HG02588 (cell line): Measurements from ENCODE around the gene ZNF708.
A peak's percentile ranks its signal among the peaks of the same experiment; 100 is the strongest.
"Not testable (repeated sequence)": the region's sequence is repeated elsewhere in the genome, so short reads cannot be mapped to it uniquely, and the experiment has no call there.

ENCODE experiments used
- ATAC-seq: cut with Tn5 transposase; IDR thresholded peaks from one replicate; pipeline ENCODE4 v1.9.1; 2021; ENCODE audit warnings: mild to moderate bottlenecking, moderate library complexity; ENCODE audit not compliant: unreplicated experiment

ZNF708 gene

GRCh38 chr19:21328885-21329605 is at the start of gene ZNF708:
TSS of gene ZNF708 (minus strand) at chr19:21329410. CDS start at chr19:21329212, 198 bp downstream.
- ATAC-seq, result peak; percentile 99

- no peak for ATAC-seq
These were observed 33.1 kb upstream of the ZNF708 start for GRCh38 chr19:21362291-21362690.

GRCh38 chr19:21358768-21359451 is 29.7 kb upstream of the ZNF708 start, which contains the start of gene ZNF738:
TSS of gene ZNF738 (plus strand) at chr19:21359000. CDS start at chr19:21359141, 141 bp downstream.
- ATAC-seq, result peak; percentile 96

GRCh38 chr19:21352830-21353229 is 23.6 kb upstream of the ZNF708 start:
- ATAC-seq, result no peak

- not testable (repeated sequence) for ATAC-seq
These were observed 15.6 kb upstream of the ZNF708 start for GRCh38 chr19:21344841-21345240.

GRCh38 chr19:21335721-21336120 is 6.5 kb upstream of the ZNF708 start:
- no peak for ATAC-seq

- ATAC-seq, result no peak
These were observed 804 bp downstream of the ZNF708 start for GRCh38 chr19:21328406-21328805.

GRCh38 chr19:21326169-21326568 is 3.0 kb downstream of the ZNF708 start:
- ATAC-seq, result no peak

- ATAC-seq, result no peak
These were observed 6.2 kb downstream of the ZNF708 start for GRCh38 chr19:21323000-21323399.

GRCh38 chr19:21322528-21322927 is 6.7 kb downstream of the ZNF708 start:
- no peak for ATAC-seq

- no peak for ATAC-seq
These were observed 7.2 kb downstream of the ZNF708 start for GRCh38 chr19:21321996-21322395.

- ATAC-seq, result no peak
These were observed 8.1 kb downstream of the ZNF708 start for GRCh38 chr19:21321134-21321533.

- no peak for ATAC-seq
These were observed 11.4 kb downstream of the ZNF708 start for GRCh38 chr19:21317821-21318220.

- ATAC-seq, result no peak
These were observed 14.5 kb downstream of the ZNF708 start for GRCh38 chr19:21314676-21315075.

- not testable (repeated sequence) for ATAC-seq
These were observed 16.4 kb downstream of the ZNF708 start for GRCh38 chr19:21312807-21313206.

- no peak for ATAC-seq
These were observed 20.4 kb downstream of the ZNF708 start for GRCh38 chr19:21308773-21309172.

- not testable (repeated sequence) for ATAC-seq
These were observed 22.2 kb downstream of the ZNF708 start for GRCh38 chr19:21306881-21307479.

- ATAC-seq, result not testable (repeated sequence)
These were observed 35.4 kb downstream of the ZNF708 start for GRCh38 chr19:21293768-21294167.

GRCh38 chr19:21269813-21270212 is 59.4 kb downstream of the ZNF708 start:
- ATAC-seq, result no peak

- no peak for ATAC-seq
These were observed 64.3 kb downstream of the ZNF708 start for GRCh38 chr19:21264891-21265290.

- ATAC-seq, result no peak
These were observed 64.8 kb downstream of the ZNF708 start for GRCh38 chr19:21264416-21264815.
